Mucosa of descending colon (tissue), 3 donors: Measurements from ENCODE around the gene AOPEP. TPM values are rescaled to one million over a fixed set of nuclear protein-coding genes. Genes with fewer than 3 reads are reported as not detected.
A peak's percentile ranks its signal among the peaks of the same experiment; 100 is the strongest.

Experiments
- ATAC-seq: fragments of 200-7000 bp; cut with Tn5 transposase; one replicate; pipeline ENCODE4 v1.9.1; 2020; ENCODE audit warnings: mild to moderate bottlenecking, moderate library complexity
- DNase-seq, 3 donors: peaks; one replicate each; pipeline ENCODE4 v3.0.0-alpha.2; 2020
- H3K36me3 ChIP-seq: fragments of 200-600 bp; one replicate; pipeline ENCODE4 v1.8.0; 2021; ENCODE audit warnings: low read depth, mild to moderate bottlenecking
- H3K4me1 ChIP-seq: fragments of 200-600 bp; one replicate; pipeline ENCODE4 v1.8.0; 2021; ENCODE audit warnings: low read depth, mild to moderate bottlenecking
- H3K4me3 ChIP-seq: fragments of 200-600 bp; one replicate; pipeline ENCODE4 v1.8.0; 2021; ENCODE audit warnings: mild to moderate bottlenecking
- H3K9me3 ChIP-seq: fragments of 200-600 bp; one replicate; pipeline ENCODE4 v1.8.0; 2021; ENCODE audit warnings: mild to moderate bottlenecking
- CTCF ChIP-seq: fragments of 200-600 bp; IDR thresholded peaks from one replicate; pipeline ENCODE4 v1.8.0; 2022; ENCODE audit warnings: antibody characterized with exemption, mild to moderate bottlenecking
- intact Hi-C, 2 donors: fragments of 100-400 bp; cut with DNase I in 1 of 2; cut with micrococcal nuclease in 1 of 2; formaldehyde crosslinking; loops; one replicate each; pipeline versions ENCODE4 v1.11.0 to v1.11.1; 2022; cut with DNase I, micrococcal nuclease
- microRNA-seq: library from miRNA; unstranded; fragments of <30 nt; microRNA quantifications from one replicate; pipeline ENCODE4, GENCODE V29; 2019
- total RNA-seq, 3 donors: library from RNA; stranded (reverse); fragmentation: NEBNext Ultra II Directional in 2 of 3; extraction: Animal tissue kit (Norgen Biotek cat#: 25700) in 2 of 3; gene quantifications; one replicate each; pipeline versions ENCODE4 v1.2.1 to v1.2.4, GENCODE V29; 2021 to 2023
- donor health status: DM: no; HTN: no; CAD: no; lungs with moderate emphysema.
- donor health status: DM: no; HTN: no; CAD: no.
- donor health status: DM: no; HTN: yes; CAD: no.

Gene AOPEP
- total RNA-seq, 3 donors from 2014 or later, result 47.5 to 102 (median 57.8) TPM

- Histone ChIP-seq H3K36me3 (no peaks in the 10 kb centered on the region), H3K9me3 (no peaks in the 10 kb centered on the region), H3K4me3 (no peak overlapping the region), H3K4me1 (peaks cover 12% of the 10 kb centered on the region)
- ATAC-seq (no peak), DNase-seq (no peak)
- TF ChIP-seq CTCF, result no peak
- intact Hi-C loops, result loop anchor here in 1 of 2 donors (5.0 kb wide), 1 partner anchor 351 kb away; no protein-coding TSS in a partner anchor
These were observed 406.8 kb downstream of the AOPEP start for GRCh38 chr9:95133325-95133705.

- intact Hi-C loops, result loop anchor here in 1 of 2 donors (5.0 kb wide), 1 partner anchor 352 kb away; no protein-coding TSS in a partner anchor
- H3K4me1 ChIP-seq, result peaks cover 12% of the 10 kb centered on the region
- peak; percentile 90 for ATAC-seq
These were observed 408.0 kb downstream of the AOPEP start for GRCh38 chr9:95134457-95134881.

GRCh38 chr9:95135756-95136155 is 409.3 kb downstream of the AOPEP start:
- TF ChIP-seq CTCF, result no peak
- H3K4me3 ChIP-seq, result no peak overlapping the region
- peaks cover 12% of the 10 kb centered on the region for H3K4me1 ChIP-seq
- ATAC-seq (no peak), DNase-seq (no peak)
- no peaks in the 10 kb centered on the region for H3K36me3 ChIP-seq
- H3K9me3 ChIP-seq, result no peaks in the 10 kb centered on the region
- intact Hi-C loops, result no loop called here

More at GRCh38 chr9:95134457-95134881, 408.0 kb downstream of the AOPEP start:
- Histone ChIP-seq H3K36me3 (no peaks in the 10 kb centered on the region), H3K4me3 (no peak overlapping the region), H3K9me3 (no peaks in the 10 kb centered on the region)
- DNase-seq, result peak; percentile 53 to 61 (median 60)
- TF ChIP-seq CTCF, result no peak

Small RNA genes lying within 50 kb of the gene (microRNA-seq; reads per million reads assigned to microRNA genes)
- gene MIR2278 (1.6 reads per million), gene MIR23B (30,933 reads per million, percentile 98 among the genes with 10 or more reads in this experiment), gene MIR24-1 (not detected), gene MIR27B (12,766 reads per million, percentile 97 among the genes with 10 or more reads in this experiment), gene MIR3074 (not detected), gene MIR6081 (not detected)

Other genes starting within 250 kb of the AOPEP start
- 1 to 10 TPM in 2 of 3 donors, under 1 TPM in 1; 0.60 to 2.2 (median 1.2) TPM for gene PCAT7, start 171.6 kb upstream of the AOPEP start, total RNA-seq
- not detected for gene FBP2, start 132.9 kb upstream of the AOPEP start, total RNA-seq
- 10 to 100 TPM; 17.6 to 52.4 (median 48.6) TPM for gene FBP1, start 87.2 kb upstream of the AOPEP start, total RNA-seq